Measurements from ENCODE around the gene PYGL. TPM values are rescaled to one million over a fixed set of nuclear protein-coding genes. Genes with fewer than 3 reads are reported as not detected.

PYGL gene
- total and polyA plus RNA-seq, 8 donors = 16.2 to 85.4 (median 20.2) TPM

DNA sequence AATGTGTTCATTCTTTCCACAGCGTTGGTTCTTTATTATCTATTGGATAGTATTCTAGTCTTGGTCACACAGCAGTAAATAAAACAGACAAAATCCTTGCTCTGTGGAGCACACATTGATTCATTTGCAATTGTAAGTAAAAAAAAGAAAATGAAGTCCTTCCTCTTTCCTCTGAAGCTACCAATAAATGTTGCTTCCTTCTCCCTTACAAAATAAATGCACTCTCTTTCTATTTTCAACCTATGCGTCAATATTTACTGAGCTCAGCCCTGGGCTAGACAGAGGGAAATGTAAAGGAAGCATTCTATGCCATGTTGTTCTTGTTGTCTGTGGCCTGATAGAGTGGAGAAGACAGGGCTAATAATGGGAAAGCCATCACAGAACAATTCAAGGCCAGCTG is 69.5 kb downstream of the PYGL start:
- Histone ChIP-seq H3K36me3 (no peaks in the 10 kb centered on the region), H3K4me1 (peaks cover 0 to 8% of the 10 kb centered on the region in 2 donors), H3K4me3 (no peak overlapping the region), H3K27me3 (peaks cover 21 to 33% of the 10 kb centered on the region in 2 donors), H3K9me3 (no peaks in the 10 kb centered on the region), H3K27ac (no peak overlapping the region)
- TF ChIP-seq, protein P1, sequence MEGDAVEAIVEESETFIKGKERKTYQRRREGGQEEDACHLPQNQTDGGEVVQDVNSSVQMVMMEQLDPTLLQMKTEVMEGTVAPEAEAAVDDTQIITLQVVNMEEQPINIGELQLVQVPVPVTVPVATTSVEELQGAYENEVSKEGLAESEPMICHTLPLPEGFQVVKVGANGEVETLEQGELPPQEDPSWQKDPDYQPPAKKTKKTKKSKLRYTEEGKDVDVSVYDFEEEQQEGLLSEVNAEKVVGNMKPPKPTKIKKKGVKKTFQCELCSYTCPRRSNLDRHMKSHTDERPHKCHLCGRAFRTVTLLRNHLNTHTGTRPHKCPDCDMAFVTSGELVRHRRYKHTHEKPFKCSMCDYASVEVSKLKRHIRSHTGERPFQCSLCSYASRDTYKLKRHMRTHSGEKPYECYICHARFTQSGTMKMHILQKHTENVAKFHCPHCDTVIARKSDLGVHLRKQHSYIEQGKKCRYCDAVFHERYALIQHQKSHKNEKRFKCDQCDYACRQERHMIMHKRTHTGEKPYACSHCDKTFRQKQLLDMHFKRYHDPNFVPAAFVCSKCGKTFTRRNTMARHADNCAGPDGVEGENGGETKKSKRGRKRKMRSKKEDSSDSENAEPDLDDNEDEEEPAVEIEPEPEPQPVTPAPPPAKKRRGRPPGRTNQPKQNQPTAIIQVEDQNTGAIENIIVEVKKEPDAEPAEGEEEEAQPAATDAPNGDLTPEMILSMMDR (IDR thresholded peaks at IDR 0.05) = no peak
- DNase-seq = no peak
- no peak for ATAC-seq
- intact Hi-C loops (cut with DNase I) = no loop called here

DNA sequence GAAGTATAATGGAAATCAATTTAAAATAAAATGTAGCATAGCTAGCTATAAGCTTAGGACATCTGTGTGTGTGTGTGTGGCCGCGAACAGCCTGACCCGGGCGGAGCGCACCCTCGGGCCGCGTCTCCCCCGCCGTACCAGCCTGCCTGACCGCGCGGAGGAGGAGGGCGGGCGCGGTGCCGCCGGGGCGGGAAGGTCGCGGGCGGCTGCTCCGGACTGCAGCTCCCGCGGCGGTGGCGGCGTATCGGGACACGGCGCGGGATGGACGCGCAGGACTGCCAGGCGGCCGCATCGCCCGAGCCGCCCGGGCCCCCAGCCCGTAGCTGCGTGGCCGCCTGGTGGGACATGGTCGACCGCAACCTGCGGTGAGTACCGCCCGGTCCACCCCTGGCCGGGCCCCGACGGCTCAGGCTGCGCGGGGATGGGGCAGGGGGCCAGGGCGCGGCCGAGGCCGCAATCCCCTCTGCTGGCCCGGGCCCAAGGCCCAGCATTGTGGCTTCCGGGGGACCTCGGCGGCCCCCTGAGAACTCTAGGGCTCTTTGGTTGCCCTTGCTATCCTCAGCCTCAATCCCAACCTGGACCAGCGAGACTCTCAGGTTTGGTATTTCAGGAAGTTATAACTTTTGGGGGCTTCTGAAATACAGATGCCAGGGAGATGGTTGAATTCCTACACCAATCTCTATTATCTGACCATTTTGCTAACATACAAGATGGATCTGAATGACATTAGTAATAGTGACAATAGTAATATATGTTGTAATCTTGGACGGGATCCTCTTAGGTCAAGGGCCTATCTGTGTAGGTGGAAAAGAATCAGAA is 72.2 kb downstream of the PYGL start, which contains the start of gene ABHD12B:
Gene ABHD12B (plus strand): TSS at position 140 of the 819 bp plus-strand sequence. CDS start 122 bp downstream, at position 262.
- ATAC-seq = peak; percentile 64
- Histone ChIP-seq H3K9me3 (no peaks in the 10 kb centered on the region), H3K27me3 (peaks cover 21 to 33% of the 10 kb centered on the region in 2 donors), H3K36me3 (no peaks in the 10 kb centered on the region), H3K4me3 (peak within 1 kb of the TSS in 1 of 2 donors; percentile 14), H3K4me1 (peaks cover 0 to 8% of the 10 kb centered on the region in 2 donors), H3K27ac (no peak within 1 kb of the TSS)
- intact Hi-C loops (cut with DNase I) = no loop called here
- TF ChIP-seq, protein P1 (IDR thresholded peaks at IDR 0.05) = no peak
- peak in 1 of 4 donors; percentile 84 for DNase-seq

DNA sequence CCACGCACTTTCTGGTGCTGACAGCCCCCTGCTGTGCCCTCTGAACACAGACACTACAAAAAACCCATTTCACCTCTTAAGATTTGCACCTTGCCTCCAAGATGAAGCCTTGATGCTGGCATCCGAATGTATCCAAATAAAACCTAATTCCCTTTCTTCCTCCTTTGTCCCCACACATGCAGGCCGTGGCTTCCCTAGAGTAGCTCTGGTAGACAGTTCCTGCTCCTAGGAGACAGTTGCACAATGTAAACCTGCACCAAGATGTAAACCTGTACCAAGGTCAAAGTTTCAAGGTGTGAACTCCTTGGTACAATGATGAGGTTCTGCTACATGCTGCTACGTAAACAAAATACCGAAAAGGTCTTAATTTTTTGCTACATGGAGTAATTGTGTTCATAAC is 73.1 kb downstream of the PYGL start:
- intact Hi-C loops (cut with DNase I) = no loop called here
- H3K4me3 ChIP-seq = no peak overlapping the region
- ATAC-seq (no peak), DNase-seq (no peak)
- TF ChIP-seq, protein P1 (IDR thresholded peaks at IDR 0.05) = no peak
- peaks cover 0 to 10% of the 10 kb centered on the region in 2 donors for H3K4me1 ChIP-seq
- no peak overlapping the region for H3K27ac ChIP-seq
- H3K9me3 ChIP-seq = no peaks in the 10 kb centered on the region
- no peaks in the 10 kb centered on the region for H3K36me3 ChIP-seq
- peaks cover 21 to 33% of the 10 kb centered on the region in 2 donors for H3K27me3 ChIP-seq

DNA sequence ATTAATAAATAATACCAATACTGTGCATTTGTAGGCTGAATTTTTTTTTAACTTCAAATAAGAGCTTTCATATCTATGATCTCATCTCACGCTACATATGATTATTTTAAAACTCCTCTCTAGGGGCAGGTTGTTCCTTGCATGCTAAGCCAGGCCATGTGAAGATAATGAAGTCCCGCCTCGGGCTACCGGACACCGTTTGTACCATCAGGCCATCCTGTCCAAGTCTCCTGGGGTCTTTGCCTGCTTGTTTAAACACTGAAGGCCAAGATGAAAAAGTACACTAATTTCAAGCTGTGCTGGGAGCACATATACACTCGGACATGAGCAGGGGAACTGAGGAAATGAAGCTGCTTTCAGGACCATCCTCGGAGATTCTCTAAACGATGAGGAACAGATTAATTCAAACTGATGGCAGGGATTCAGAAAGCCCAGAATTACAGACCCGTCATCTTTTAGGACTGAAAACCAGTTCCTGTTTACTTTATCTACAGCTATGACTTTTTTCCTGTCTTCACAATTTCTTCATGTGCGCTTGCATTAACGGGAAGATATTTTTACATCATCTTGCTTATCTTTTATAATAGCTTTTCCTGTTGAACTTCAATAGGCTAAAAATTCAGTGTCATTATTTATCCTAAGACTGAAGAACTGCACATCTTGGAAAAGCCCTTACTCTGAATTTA is 78.7 kb downstream of the PYGL start:
- Histone ChIP-seq H3K27ac (peak overlapping the region in 1 of 2 donors; percentile 64), H3K4me1 (peaks cover 0 to 20% of the 10 kb centered on the region in 2 donors), H3K4me3 (no peak overlapping the region), H3K36me3 (no peaks in the 10 kb centered on the region), H3K9me3 (no peaks in the 10 kb centered on the region), H3K27me3 (peaks cover 0 to 7% of the 10 kb centered on the region in 2 donors)
- TF ChIP-seq, protein P1 (IDR thresholded peaks at IDR 0.05) = no peak
- intact Hi-C loops (cut with DNase I) = loop anchor here in 1 of 2 donors (10.0 kb wide), 1 partner anchor 71 kb away; no protein-coding TSS in a partner anchor
- DNase-seq (no peak), ATAC-seq (no peak)

DNA sequence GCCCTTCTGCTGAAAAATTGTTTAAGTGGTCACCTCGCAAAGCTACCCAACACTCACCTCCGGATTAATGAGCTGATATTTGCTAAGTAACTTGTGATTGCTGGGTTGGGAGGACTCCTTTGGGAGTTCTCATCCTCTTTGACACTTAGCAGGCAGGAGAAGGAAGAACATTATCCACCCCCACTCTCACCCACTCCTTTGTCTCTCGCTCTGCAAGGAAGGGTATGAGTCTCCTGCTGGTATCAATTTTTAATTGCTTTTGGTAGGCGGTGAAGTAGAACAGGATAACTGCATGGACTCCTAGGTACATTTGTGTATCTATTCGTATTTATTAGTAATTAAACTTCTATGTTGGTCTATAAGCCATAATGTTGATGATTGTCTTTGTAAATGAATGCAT is 79.3 kb downstream of the PYGL start:
- Histone ChIP-seq H3K4me3 (no peak overlapping the region), H3K9me3 (no peaks in the 10 kb centered on the region), H3K27me3 (peaks cover 0 to 1% of the 10 kb centered on the region in 2 donors), H3K27ac (no peak overlapping the region), H3K36me3 (no peaks in the 10 kb centered on the region), H3K4me1 (peaks cover 0 to 20% of the 10 kb centered on the region in 2 donors)
- TF ChIP-seq, protein P1 (IDR thresholded peaks at IDR 0.05) = no peak
- DNase-seq (no peak), ATAC-seq (no peak)
- intact Hi-C loops (cut with DNase I) = loop anchor here in 1 of 2 donors (10.0 kb wide), 1 partner anchor 70 kb away; no protein-coding TSS in a partner anchor

Data from left lung (tissue), 10 donors.